GM12878 (cell line): ENCODE data around the gene LRRK1. TPM values are rescaled to one million over a fixed set of nuclear protein-coding genes. Genes with fewer than 3 reads are reported as not detected.

ENCODE experiments used
- ATAC-seq: fragments of 200-7000 bp; cut with Tn5 transposase; 3 replicates; pipeline ENCODE4 v1.9.1; 2020; ENCODE audit warnings: mild to moderate bottlenecking, moderate library complexity
- BruUV-seq: library from RNA; stranded (reverse); fragments of 400-500 nt; replicated peaks from 2 replicates; lab custom pipeline; 2021; lab: Mats Ljungman, UMichigan
- CTCF ChIA-PET: fragments of 300-600 bp; sonication (Branson Sonifier 250); formaldehyde crosslinking; extraction: SDS; loops from one replicate; lab custom pipeline; 2021; ENCODE audit warnings: inconsistent platforms; lab: Yijun Ruan, JAX
- POLR2A ChIA-PET: fragments of 350-600 bp; formaldehyde crosslinking; extraction: SDS; loops from one replicate; lab custom pipeline; 2021; ENCODE audit warnings: inconsistent platforms; lab: Charles Lee
- RAD21 ChIA-PET: fragments of 300-600 bp; sonication (Branson Sonifier 250); formaldehyde crosslinking; loops from one replicate; lab custom pipeline; 2023; ENCODE audit warnings: antibody characterized with exemption; ENCODE audit not compliant: unreplicated experiment; lab: Charles Lee
- SMC1A ChIA-PET: fragments of 300-600 bp; sonication (Branson Sonifier 250); formaldehyde crosslinking; loops from one replicate; lab custom pipeline; 2023; ENCODE audit not compliant: unreplicated experiment, uncharacterized antibody; lab: Charles Lee
- DNase-seq: peaks from one replicate; pipeline ENCODE4 v3.0.0-alpha.2; 2011; ENCODE audit warnings: low read depth, low spot score
- FAIRE-seq: peaks from 3 replicates; lab custom pipeline; 2011; peaks lifted over from hg19 to GRCh38; lab: Jason Lieb, UNC
- H2AFZ ChIP-seq: 2 replicates; pipeline ENCODE4 v1.6.0; 2011; ENCODE audit warnings: low read depth, low read length, control low read depth; ENCODE audit not compliant: control insufficient read depth
- H3K27ac ChIP-seq: 2 replicates; pipeline ENCODE4 v1.5.1; 2011; ENCODE audit warnings: control low read depth; ENCODE audit not compliant: control insufficient read depth, insufficient read depth
- H3K27me3 ChIP-seq, 2 experiments: replicated peaks in 1 of 2; 2 replicates each; pipeline versions ENCODE4 v1.6.0 to v1.6.1; 2011; ENCODE audit warnings: low read length in 1 of 2; ENCODE audit not compliant: control insufficient read depth in 2 of 2, insufficient read depth in 2 of 2
- H3K36me3 ChIP-seq, 2 experiments: 2 replicates each; pipeline ENCODE4 v1.5.1; 2011; ENCODE audit warnings: low read length in 1 of 2; ENCODE audit not compliant: control insufficient read depth in 2 of 2, insufficient read depth in 2 of 2
- H3K4me1 ChIP-seq: 2 replicates; pipeline ENCODE4 v1.6.1; 2011; ENCODE audit warnings: mild to moderate bottlenecking, low read length, moderate library complexity, mixed read lengths; ENCODE audit not compliant: control insufficient read depth, insufficient read depth
- H3K4me2 ChIP-seq: 2 replicates; pipeline ENCODE4 v1.6.0; 2011; ENCODE audit warnings: control low read depth; ENCODE audit not compliant: control insufficient read depth, insufficient read depth
- H3K4me3 ChIP-seq: fragments of 200-600 bp; sonication (generic); 2 replicates; pipeline ENCODE4 v1.5.1; 2016
- H3K79me2 ChIP-seq: 2 replicates; pipeline ENCODE4 v1.6.0; 2011; ENCODE audit warnings: low read length; ENCODE audit not compliant: control insufficient read depth, insufficient read depth
- H3K9ac ChIP-seq: 2 replicates; pipeline ENCODE4 v1.8.0; 2011; ENCODE audit warnings: low read length, control low read depth, mixed read lengths; ENCODE audit not compliant: control insufficient read depth, insufficient read depth
- H3K9me3 ChIP-seq: replicated peaks from 3 replicates; pipeline ENCODE4 v1.5.1; 2011; ENCODE audit warnings: mild to moderate bottlenecking, low read length; ENCODE audit not compliant: control insufficient read depth, insufficient read depth
- H4K20me1 ChIP-seq: 2 replicates; pipeline ENCODE4 v1.6.0; 2011; ENCODE audit not compliant: control insufficient read depth, insufficient read depth
- BCL11A ChIP-seq: IDR thresholded peaks from 2 replicates; pipeline ENCODE4 v1.6.1; 2011; ENCODE audit warnings: low read depth, low read length
- BRCA1 ChIP-seq: IDR thresholded peaks from 2 replicates; pipeline ENCODE4 v1.6.1; 2011; ENCODE audit warnings: low read depth, low read length, improper control_type of control experiment
- CHD4 ChIP-seq: fragments of 200-600 bp; sonication (generic); IDR thresholded peaks from 2 replicates; pipeline ENCODE4 v1.6.1; 2016; ENCODE audit warnings: mild to moderate bottlenecking
- DPF2 ChIP-seq: fragments of 450-650 bp; IDR thresholded peaks from 2 replicates; pipeline ENCODE4 v1.6.1; 2017; ENCODE audit warnings: mild to moderate bottlenecking
- EP300 ChIP-seq, 2 experiments: fragments of 150-350 bp in 1 of 2; IDR thresholded peaks; 2 replicates each; pipeline ENCODE4 v1.6.1; 2011 to 2012; ENCODE audit warnings: low read depth in 2 of 2, low read length in 2 of 2, borderline replicate concordance in 1 of 2, improper control_type of control experiment in 1 of 2, inconsistent platforms in 1 of 2; ENCODE audit not compliant: control insufficient read depth in 1 of 2
- EZH2 ChIP-seq: IDR thresholded peaks from 2 replicates; pipeline ENCODE4 v1.6.1; 2012; ENCODE audit warnings: low read depth, mild to moderate bottlenecking, control low read depth, inconsistent platforms, low read length, borderline replicate concordance; ENCODE audit not compliant: control insufficient read depth
- GATAD2B ChIP-seq: fragments of 450-650 bp; conservative IDR thresholded peaks from 2 replicates; pipeline ENCODE4 v1.6.1; 2017; ENCODE audit warnings: low read depth, mild to moderate bottlenecking, moderate library complexity
- HDAC6 ChIP-seq: fragments of 200-600 bp; sonication (generic); IDR thresholded peaks from one replicate; pipeline ENCODE4 v1.8.0; 2017; ENCODE audit warnings: antibody characterized with exemption; ENCODE audit not compliant: unreplicated experiment
- IKZF2 ChIP-seq, 2 experiments: fragments of 450-650 bp; IDR thresholded peaks; 2 replicates each; pipeline ENCODE4 v1.6.1; 2017; ENCODE audit warnings: mild to moderate bottlenecking in 2 of 2, moderate library complexity in 2 of 2
- KDM1A ChIP-seq: fragments of 200-600 bp; sonication (generic); IDR thresholded peaks from 2 replicates; pipeline ENCODE4 v1.6.1; 2016; ENCODE audit warnings: borderline replicate concordance
- NFYB ChIP-seq: IDR thresholded peaks from 2 replicates; pipeline ENCODE4 v1.6.1; 2011; ENCODE audit warnings: low read depth, mild to moderate bottlenecking, low read length, improper control_type of control experiment, moderate library complexity; ENCODE audit not compliant: insufficient read depth
- PAX8 ChIP-seq: fragments of 450-650 bp; IDR thresholded peaks from 2 replicates; pipeline ENCODE4 v1.6.1; 2017; ENCODE audit warnings: mild to moderate bottlenecking, moderate library complexity
- WGBS: methylation state at CpG from one replicate; pipeline ENCODE4 v1.1.6; 2016; ENCODE audit warnings: low lambda C conversion rate; ENCODE audit not compliant: insufficient replicate concordance, insufficient coverage; ENCODE audit errors: missing lambda C conversion rate; 5-methylcytosine and 5-hydroxymethylcytosine counted together
- in situ Hi-C: fragments of 300-500 bp; cut with MboI; formaldehyde crosslinking; loops from 9 replicates; pipeline ENCODE4 v1.14.3; 2018; ENCODE audit warnings: mixed read lengths
- intact Hi-C: fragments of 100-400 bp; cut with micrococcal nuclease; formaldehyde crosslinking; loops from one replicate; pipeline ENCODE4 v1.14.2; 2022; ENCODE audit not compliant: unreplicated experiment
- polyA plus RNA-seq, 11 experiments: library from polyadenylated mRNA; depleted of rRNA in 4 of 11; unstranded in 6 of 11; stranded (reverse) in 5 of 11; fragments of >200 nt; fragmentation: Nextera tagmentation in 4 of 11; fragmentation: Illumina TruSeq in 1 of 11; extraction: Ambion mirVana in 4 of 11; extraction: Trizol in 1 of 11; gene quantifications; 1 replicate in 1 of 11; 2 replicates in 10 of 11; pipeline versions ENCODE4 v1.2.1 to v1.2.3, GENCODE V29; 2011 to 2016; ENCODE audit warnings: inconsistent platforms in 2 of 11, missing spikeins in 2 of 11, low read depth in 1 of 11
- total RNA-seq, 4 experiments: library from RNA; depleted of rRNA in 3 of 4; stranded (reverse); fragments of >200 nt in 3 of 4; fragmentation: Illumina TruSeq in 1 of 4; extraction: Trizol in 1 of 4; gene quantifications; 2 replicates each; pipeline versions ENCODE4 v1.2.1 to v1.2.3, GENCODE V29; 2013 to 2021
- TF ChIP-seq, protein P1 (sequence below): IDR thresholded peaks from 2 replicates; pipeline ENCODE4 v1.6.1; 2012; ENCODE audit warnings: low read depth, low read length, improper control_type of control experiment
- TF ChIP-seq, protein P2 (sequence below): fragments of 450-650 bp; IDR thresholded peaks from 2 replicates; pipeline ENCODE4 v1.6.1; 2017; ENCODE audit warnings: mild to moderate bottlenecking
- TF ChIP-seq, protein P3 (sequence below): IDR thresholded peaks from 2 replicates; pipeline ENCODE4 v1.6.1; 2011; ENCODE audit warnings: borderline replicate concordance, low read depth, mild to moderate bottlenecking, moderate library complexity, low read length; ENCODE audit not compliant: insufficient read depth, poor library complexity, severe bottlenecking

The LRRK1 gene
- total and polyA plus RNA-seq, 10 of the 15 experiments (the other 5 are each of a cell fraction or from before 2014, with no cell fraction given) = 2.2 to 58.3 (median 17.9) TPM

DNA sequence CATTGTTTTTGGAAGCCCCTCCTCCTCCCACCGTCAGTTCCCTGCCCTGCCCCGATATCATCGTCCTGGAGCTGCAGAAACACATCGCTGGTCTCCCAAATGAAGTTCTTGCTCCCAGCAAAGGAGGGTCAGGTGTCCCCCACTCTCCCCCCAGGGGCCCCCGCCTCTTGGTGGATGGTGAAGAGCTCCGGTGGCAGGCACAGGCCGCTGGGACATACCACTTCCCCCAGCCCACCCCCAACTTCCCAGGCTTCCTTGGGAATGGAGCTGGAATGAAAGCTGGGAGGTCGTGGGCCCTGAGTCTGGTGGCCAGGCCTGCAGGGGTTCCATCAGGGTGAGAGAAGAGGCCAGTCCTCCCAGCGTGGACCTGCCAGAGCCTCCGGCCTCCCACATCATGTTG is 195.0 kb downstream of the LRRK1 start:
- no peak for TF ChIP-seq EZH2
- TF ChIP-seq BRCA1 = no peak
- no peaks in the 10 kb centered on the region for H3K79me2 ChIP-seq
- H3K4me2 ChIP-seq = no peak overlapping the region
- RAD21 ChIA-PET = no interaction called here
- H3K9me3 ChIP-seq = no peaks in the 10 kb centered on the region
- H3K36me3 ChIP-seq = no peaks in the 10 kb centered on the region
- H3K4me1 ChIP-seq = peaks cover 3% of the 10 kb centered on the region; the same call in 1 of the 2 replicates
- no peak for ATAC-seq
- H3K27me3 ChIP-seq = peaks cover 0 to 4% of the 10 kb centered on the region in 2 experiments; a peak in 1 of 4 replicates
- POLR2A ChIA-PET = interaction anchor here (0.6 kb wide), 1 partner anchor 258 kb away, joined by 3 read pairs; no protein-coding TSS in a partner anchor
- CTCF ChIA-PET = no interaction called here
- WGBS = 22% methylated on average over 10 of the region's 10 CpGs
- intact Hi-C loops (no loop called here), in situ Hi-C loops (no loop called here)
- H2AFZ ChIP-seq = no peak overlapping the region
- no peak overlapping the region for H3K9ac ChIP-seq
- no peaks in the 10 kb centered on the region; the same call in 1 of the 2 replicates for H4K20me1 ChIP-seq
- SMC1A ChIA-PET = interaction anchor here (0.8 to 1.4 kb wide), 2 partner anchors 10 kb away, joined by 3 read pairs; no protein-coding TSS in a partner anchor
- BruUV-seq = no TSS peak
- no peak for DNase-seq
- FAIRE-seq = no peak
- H3K27ac ChIP-seq = no peak overlapping the region
- no peak overlapping the region for H3K4me3 ChIP-seq

DNA sequence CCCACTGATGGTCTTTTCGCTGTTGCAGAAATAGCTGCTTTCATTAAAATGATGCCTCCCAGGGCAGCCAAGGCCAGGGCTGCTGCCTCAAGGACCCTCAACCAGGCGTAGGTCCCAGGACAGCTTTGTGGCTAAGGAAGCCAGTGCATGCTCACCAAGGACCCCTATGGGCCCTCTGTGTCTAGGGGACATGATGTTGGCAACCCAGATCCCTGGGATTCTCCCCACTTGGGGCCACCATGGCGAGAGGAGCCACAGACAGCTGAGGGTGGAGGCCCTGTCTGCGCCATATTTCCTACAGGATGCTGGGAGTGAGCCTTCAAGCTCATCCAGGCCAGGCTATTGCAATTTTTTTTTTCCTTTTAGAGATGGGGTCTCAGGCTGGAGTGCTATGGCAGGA is 195.5 kb downstream of the LRRK1 start:
- SMC1A ChIA-PET = interaction anchor here (0.8 to 1.4 kb wide), 2 partner anchors 9 to 10 kb away, joined by 3 read pairs; no protein-coding TSS in a partner anchor
- DNase-seq = no peak
- in situ Hi-C loops = no loop called here
- no peak for TF ChIP-seq NFYB
- TF ChIP-seq DPF2 = no peak
- no peak for TF ChIP-seq IKZF2 (IDR thresholded peaks at IDR 0.05)
- TF ChIP-seq EP300 (IDR thresholded peaks at IDR 0.05; ENCODE audit: borderline replicate concordance in 1 of 2, control insufficient read depth in 1 of 2, low read depth in 2 of 2, low read length in 2 of 2) = no peak
- no peak for TF ChIP-seq BCL11A
- TF ChIP-seq PAX8 = no peak
- TF ChIP-seq KDM1A = no peak
- TF ChIP-seq, protein P1, sequence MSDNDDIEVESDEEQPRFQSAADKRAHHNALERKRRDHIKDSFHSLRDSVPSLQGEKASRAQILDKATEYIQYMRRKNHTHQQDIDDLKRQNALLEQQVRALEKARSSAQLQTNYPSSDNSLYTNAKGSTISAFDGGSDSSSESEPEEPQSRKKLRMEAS = no peak
- no peak for TF ChIP-seq GATAD2B
- TF ChIP-seq HDAC6 = no peak
- TF ChIP-seq, protein P2, sequence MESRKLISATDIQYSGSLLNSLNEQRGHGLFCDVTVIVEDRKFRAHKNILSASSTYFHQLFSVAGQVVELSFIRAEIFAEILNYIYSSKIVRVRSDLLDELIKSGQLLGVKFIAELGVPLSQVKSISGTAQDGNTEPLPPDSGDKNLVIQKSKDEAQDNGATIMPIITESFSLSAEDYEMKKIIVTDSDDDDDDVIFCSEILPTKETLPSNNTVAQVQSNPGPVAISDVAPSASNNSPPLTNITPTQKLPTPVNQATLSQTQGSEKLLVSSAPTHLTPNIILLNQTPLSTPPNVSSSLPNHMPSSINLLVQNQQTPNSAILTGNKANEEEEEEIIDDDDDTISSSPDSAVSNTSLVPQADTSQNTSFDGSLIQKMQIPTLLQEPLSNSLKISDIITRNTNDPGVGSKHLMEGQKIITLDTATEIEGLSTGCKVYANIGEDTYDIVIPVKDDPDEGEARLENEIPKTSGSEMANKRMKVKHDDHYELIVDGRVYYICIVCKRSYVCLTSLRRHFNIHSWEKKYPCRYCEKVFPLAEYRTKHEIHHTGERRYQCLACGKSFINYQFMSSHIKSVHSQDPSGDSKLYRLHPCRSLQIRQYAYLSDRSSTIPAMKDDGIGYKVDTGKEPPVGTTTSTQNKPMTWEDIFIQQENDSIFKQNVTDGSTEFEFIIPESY = no peak
- TF ChIP-seq CHD4 = no peak
- TF ChIP-seq, protein P3, sequence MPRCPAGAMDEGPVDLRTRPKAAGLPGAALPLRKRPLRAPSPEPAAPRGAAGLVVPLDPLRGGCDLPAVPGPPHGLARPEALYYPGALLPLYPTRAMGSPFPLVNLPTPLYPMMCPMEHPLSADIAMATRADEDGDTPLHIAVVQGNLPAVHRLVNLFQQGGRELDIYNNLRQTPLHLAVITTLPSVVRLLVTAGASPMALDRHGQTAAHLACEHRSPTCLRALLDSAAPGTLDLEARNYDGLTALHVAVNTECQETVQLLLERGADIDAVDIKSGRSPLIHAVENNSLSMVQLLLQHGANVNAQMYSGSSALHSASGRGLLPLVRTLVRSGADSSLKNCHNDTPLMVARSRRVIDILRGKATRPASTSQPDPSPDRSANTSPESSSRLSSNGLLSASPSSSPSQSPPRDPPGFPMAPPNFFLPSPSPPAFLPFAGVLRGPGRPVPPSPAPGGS = no peak

More for the DNA sequence above, 195.5 kb downstream of the LRRK1 start:
- no peak for ATAC-seq
- ChIA-PET POLR2A (no interaction called here), RAD21 (no interaction called here), CTCF (no interaction called here)
- Histone ChIP-seq H3K36me3 (no peaks in the 10 kb centered on the region), H3K4me2 (no peak overlapping the region), H3K27me3 (peaks cover 0 to 4% of the 10 kb centered on the region in 2 experiments; a peak in 1 of 4 replicates), H3K4me1 (peaks cover 3% of the 10 kb centered on the region; the same call in 1 of the 2 replicates), H3K4me3 (no peak overlapping the region), H2AFZ (no peak overlapping the region), H3K9me3 (no peaks in the 10 kb centered on the region), H4K20me1 (no peaks in the 10 kb centered on the region; the same call in 1 of the 2 replicates), H3K9ac (no peak overlapping the region), H3K27ac (no peak overlapping the region), H3K79me2 (no peaks in the 10 kb centered on the region)
- BruUV-seq = no TSS peak
- 30% methylated on average over 4 of the region's 4 CpGs for WGBS
- intact Hi-C loops = no loop called here
- no peak for FAIRE-seq
